CD4-positive, alpha-beta T cell (primary cell): ENCODE results near the gene SNX1. TPM values are rescaled to one million over a fixed set of nuclear protein-coding genes. Genes with fewer than 3 reads are reported as not detected.
"Not testable (repeated sequence)": the region's sequence is repeated elsewhere in the genome, so short reads cannot be mapped to it uniquely, and the experiment has no call there.

Experiments
- ATAC-seq: fragments of 200-7000 bp; cut with Tn5 transposase; one replicate; pipeline ENCODE4 v1.10.0; 2022; ENCODE audit warnings: mild to moderate bottlenecking; ENCODE audit not compliant: poor library complexity
- CTCF ChIA-PET: fragments of 350-600 bp; sonication (Branson Sonifier 250); formaldehyde crosslinking; loops from one replicate; lab custom pipeline; 2021; ENCODE audit warnings: antibody characterized with exemption, inconsistent platforms; lab: Charles Lee
- POLR2A ChIA-PET: fragments of 350-600 bp; sonication (Branson Sonifier 250); formaldehyde crosslinking; loops from one replicate; lab custom pipeline; 2021; ENCODE audit warnings: antibody characterized with exemption, inconsistent platforms; lab: Charles Lee
- DNase-seq, 14 experiments: peaks; one replicate each; pipeline ENCODE4 v3.0.0-alpha.2; 2013 to 2020; ENCODE audit warnings: mixed read lengths in 2 of 14
- H3K27ac ChIP-seq, 2 donors: one replicate each; pipeline versions ENCODE4 v1.5.1 to v1.7.0; 2013; ENCODE audit warnings: low read length in 2 of 2, low read depth in 1 of 2, mild to moderate bottlenecking in 1 of 2
- H3K27me3 ChIP-seq, 2 experiments: 1 replicate in 1 of 2; 2 replicates in 1 of 2; pipeline versions ENCODE4 v1.6.1 to v1.7.0; 2013; ENCODE audit warnings: low read length in 2 of 2, control low read depth in 1 of 2, mild to moderate bottlenecking in 1 of 2, moderate library complexity in 1 of 2; ENCODE audit not compliant: insufficient read depth in 2 of 2, control insufficient read depth in 1 of 2
- H3K36me3 ChIP-seq: one replicate; pipeline ENCODE4 v1.6.1; 2013; ENCODE audit warnings: low read length, control low read depth; ENCODE audit not compliant: insufficient read depth
- H3K4me1 ChIP-seq: one replicate; pipeline ENCODE4 v1.6.1; 2013; ENCODE audit warnings: low read length, control low read depth; ENCODE audit not compliant: insufficient read depth
- H3K4me3 ChIP-seq: one replicate; pipeline ENCODE4 v1.5.1; 2013; ENCODE audit warnings: mild to moderate bottlenecking, low read length, moderate library complexity
- H3K9me3 ChIP-seq, 2 experiments: 1 replicate in 1 of 2; 2 replicates in 1 of 2; pipeline versions ENCODE4 v1.6.1 to v1.7.0; 2013; ENCODE audit warnings: low read length in 2 of 2, mild to moderate bottlenecking in 2 of 2, control low read depth in 1 of 2, moderate library complexity in 1 of 2; ENCODE audit not compliant: control insufficient read depth in 1 of 2, insufficient read depth in 1 of 2
- H3K27ac Mint-ChIP-seq: one replicate; pipeline ENCODE4 v1.8.0; 2020; ENCODE audit warnings: mixed read lengths
- H3K27me3 Mint-ChIP-seq: one replicate; pipeline ENCODE4 v1.8.0; 2021; ENCODE audit warnings: mixed read lengths
- H3K36me3 Mint-ChIP-seq: one replicate; pipeline ENCODE4 v1.8.0; 2021; ENCODE audit warnings: low read depth, mixed read lengths
- H3K4me1 Mint-ChIP-seq: one replicate; pipeline ENCODE4 v1.8.0; 2021; ENCODE audit warnings: low read depth, mixed read lengths
- H3K4me3 Mint-ChIP-seq: one replicate; pipeline ENCODE4 v1.8.0; 2020; ENCODE audit warnings: mild to moderate bottlenecking, mixed read lengths
- H3K9me3 Mint-ChIP-seq: one replicate; pipeline ENCODE4 v1.8.0; 2020; ENCODE audit warnings: mixed read lengths
- CTCF ChIP-seq: fragments of 200-600 bp; IDR thresholded peaks from one replicate; pipeline ENCODE4 v1.8.0; 2022; ENCODE audit warnings: antibody characterized with exemption, mild to moderate bottlenecking
- intact Hi-C, 2 experiments: fragments of 100-400 bp; cut with DNase I in 1 of 2; cut with micrococcal nuclease in 1 of 2; formaldehyde crosslinking; loops; one replicate each; pipeline versions ENCODE4 v1.15.1 to v1.9.0; 2023 to 2025; cut with DNase I, micrococcal nuclease
- total RNA-seq, 174 experiments: library from RNA in 2 of 174; stranded (reverse) in 2 of 174; gene quantifications; one replicate each; pipeline ENCODE4 v1.2.3 and lab custom pipeline; 2021 to 2026

Gene SNX1
- total RNA-seq, 2 experiments from 2014 or later = 57.0 to 61.1 TPM

- Mint-ChIP-seq H3K36me3 (peaks cover 32% of the 10 kb centered on the region), H3K27ac (no peak overlapping the region), H3K27me3 (no peaks in the 10 kb centered on the region), H3K9me3 (no peaks in the 10 kb centered on the region), H3K4me1 (peaks cover 3% of the 10 kb centered on the region), H3K4me3 (no peak overlapping the region)
- POLR2A ChIA-PET = no interaction called here
- ATAC-seq (no peak), DNase-seq (peak in 2 of 14 experiments; percentile 32 to 44)
- Histone ChIP-seq H3K9me3 (no peaks in the 10 kb centered on the region), H3K4me3 (no peak overlapping the region), H3K36me3 (peaks cover 20% of the 10 kb centered on the region), H3K27me3 (no peaks in the 10 kb centered on the region), H3K4me1 (peaks cover 7% of the 10 kb centered on the region), H3K27ac (no peak overlapping the region)
- intact Hi-C loops = no loop called here
- CTCF ChIA-PET = interaction anchor here (1.0 to 4.1 kb wide), 3 partner anchors 25 to 319 kb away, joined by 3 to 16 read pairs (median 3); partner anchors contain the start of gene DAPK2
- TF ChIP-seq CTCF = no peak
Observed at GRCh38 chr15:64070965-64071851, 24.6 kb upstream of the SNX1 start.

GRCh38 chr15:64071931-64072765, 23.6 kb upstream of the SNX1 start:
- no peak overlapping the region for H3K4me3 Mint-ChIP-seq
- H3K27ac Mint-ChIP-seq = no peak overlapping the region
- Histone ChIP-seq H3K4me1 (peaks cover 7% of the 10 kb centered on the region), H3K9me3 (no peaks in the 10 kb centered on the region), H3K36me3 (peaks cover 20% of the 10 kb centered on the region), H3K4me3 (no peak overlapping the region), H3K27me3 (no peaks in the 10 kb centered on the region), H3K27ac (no peak overlapping the region)
- intact Hi-C loops = no loop called here
- H3K4me1 Mint-ChIP-seq = peaks cover 6% of the 10 kb centered on the region
- CTCF ChIA-PET = interaction anchor here (0.6 to 4.1 kb wide), 3 partner anchors 252 to 320 kb away, joined by 3 to 16 read pairs (median 3); no protein-coding TSS in a partner anchor
- no peaks in the 10 kb centered on the region for H3K9me3 Mint-ChIP-seq
- H3K27me3 Mint-ChIP-seq = no peaks in the 10 kb centered on the region
- no peak for TF ChIP-seq CTCF
- ATAC-seq (no peak), DNase-seq (no peak)
- H3K36me3 Mint-ChIP-seq = peaks cover 34% of the 10 kb centered on the region
- POLR2A ChIA-PET = no interaction called here

- intact Hi-C loops = no loop called here
- Mint-ChIP-seq H3K36me3 (peaks cover 40% of the 10 kb centered on the region), H3K4me1 (peaks cover 12% of the 10 kb centered on the region), H3K27ac (no peak overlapping the region), H3K27me3 (no peaks in the 10 kb centered on the region), H3K4me3 (no peak overlapping the region), H3K9me3 (no peaks in the 10 kb centered on the region)
- TF ChIP-seq CTCF = no peak
- Histone ChIP-seq H3K9me3 (no peaks in the 10 kb centered on the region), H3K4me1 (peaks cover 1% of the 10 kb centered on the region), H3K4me3 (no peak overlapping the region), H3K27ac (no peak overlapping the region), H3K27me3 (no peaks in the 10 kb centered on the region), H3K36me3 (peaks cover 23% of the 10 kb centered on the region)
- no peak for ATAC-seq
- ChIA-PET POLR2A (interaction anchor here (1.6 kb wide), 1 partner anchor 21 kb away, joined by 4 read pairs; the partner anchor contains the start of gene CIAO2A), CTCF (interaction anchor here (0.6 to 4.1 kb wide), 3 partner anchors 253 to 320 kb away, joined by 3 to 16 read pairs (median 3); no protein-coding TSS in a partner anchor)
- DNase-seq = no peak
Observed at GRCh38 chr15:64072812-64073211, 23.0 kb upstream of the SNX1 start.

GRCh38 chr15:64073496-64073895, 22.3 kb upstream of the SNX1 start:
- H3K4me1 ChIP-seq, intact Hi-C loops, H3K4me3 Mint-ChIP-seq, H3K27me3 ChIP-seq, ATAC-seq, H3K4me3 ChIP-seq, H3K27me3 Mint-ChIP-seq, DNase-seq, H3K27ac ChIP-seq, H3K27ac Mint-ChIP-seq, H3K9me3 Mint-ChIP-seq, H3K9me3 ChIP-seq: not testable (repeated sequence)
- ChIA-PET CTCF (interaction anchor here (1.4 to 4.1 kb wide), 2 partner anchors 19 to 321 kb away, joined by 3 to 16 read pairs; no protein-coding TSS in a partner anchor), POLR2A (interaction anchor here (1.6 kb wide), 1 partner anchor 20 kb away, joined by 4 read pairs; the partner anchor contains the start of gene CIAO2A)
- H3K36me3 ChIP-seq = peaks cover 23% of the 10 kb centered on the region
- peaks cover 12% of the 10 kb centered on the region for H3K4me1 Mint-ChIP-seq
- H3K36me3 Mint-ChIP-seq = peaks cover 40% of the 10 kb centered on the region
